ENCODE data around the gene CASKIN2.

Gene CASKIN2

GRCh38 chr17:75518201-75518600 is 2.9 kb upstream of the CASKIN2 start:
- Histone ChIP-seq H3K9ac (ENCODE audit: low read length) (no peak overlapping the region), H3K9me3 (replicated peaks; ENCODE audit: insufficient read depth, low read length) (no peaks in the 10 kb centered on the region), H3K36me3 (replicated peaks; ENCODE audit: insufficient read depth, low read length) (no peaks in the 10 kb centered on the region), H3K27me3 (replicated peaks; ENCODE audit: insufficient read depth, low read length) (no peaks in the 10 kb centered on the region), H3K4me2 (ENCODE audit: low read depth, low read length) (peak overlapping the region; percentile 76; the same call in 1 of the 2 replicates), H3K9me2 (replicated peaks; ENCODE audit: insufficient read depth, low read length) (no peaks in the 10 kb centered on the region), H2AFZ (ENCODE audit: low read length) (no peak overlapping the region), H3K4me3 (ENCODE audit: low read length) (no peak overlapping the region), H4K20me1 (ENCODE audit: insufficient read depth, low read length) (no peaks in the 10 kb centered on the region), H3K27ac (ENCODE audit: low read length) (no peak overlapping the region), H3F3A (ENCODE audit: insufficient read depth, low read length) (peaks cover 7% of the 10 kb centered on the region; the same call in 1 of the 2 replicates), H3K79me2 (ENCODE audit: low read length) (peaks cover 17% of the 10 kb centered on the region), H3K4me1 (ENCODE audit: low read length) (peaks cover 13% of the 10 kb centered on the region)
- DNase-seq = no peak
- TF ChIP-seq, protein P1, sequence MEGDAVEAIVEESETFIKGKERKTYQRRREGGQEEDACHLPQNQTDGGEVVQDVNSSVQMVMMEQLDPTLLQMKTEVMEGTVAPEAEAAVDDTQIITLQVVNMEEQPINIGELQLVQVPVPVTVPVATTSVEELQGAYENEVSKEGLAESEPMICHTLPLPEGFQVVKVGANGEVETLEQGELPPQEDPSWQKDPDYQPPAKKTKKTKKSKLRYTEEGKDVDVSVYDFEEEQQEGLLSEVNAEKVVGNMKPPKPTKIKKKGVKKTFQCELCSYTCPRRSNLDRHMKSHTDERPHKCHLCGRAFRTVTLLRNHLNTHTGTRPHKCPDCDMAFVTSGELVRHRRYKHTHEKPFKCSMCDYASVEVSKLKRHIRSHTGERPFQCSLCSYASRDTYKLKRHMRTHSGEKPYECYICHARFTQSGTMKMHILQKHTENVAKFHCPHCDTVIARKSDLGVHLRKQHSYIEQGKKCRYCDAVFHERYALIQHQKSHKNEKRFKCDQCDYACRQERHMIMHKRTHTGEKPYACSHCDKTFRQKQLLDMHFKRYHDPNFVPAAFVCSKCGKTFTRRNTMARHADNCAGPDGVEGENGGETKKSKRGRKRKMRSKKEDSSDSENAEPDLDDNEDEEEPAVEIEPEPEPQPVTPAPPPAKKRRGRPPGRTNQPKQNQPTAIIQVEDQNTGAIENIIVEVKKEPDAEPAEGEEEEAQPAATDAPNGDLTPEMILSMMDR (IDR thresholded peaks at IDR 0.05; ENCODE audit: low read length) = no peak
- TF ChIP-seq EZH2 (optimal IDR thresholded peaks at IDR 0.05; ENCODE audit: low read depth, low read length) = no peak
- TF ChIP-seq EZH2phosphoT487 (IDR thresholded peaks at IDR 0.05; ENCODE audit: low read length) = no peak

DNA sequence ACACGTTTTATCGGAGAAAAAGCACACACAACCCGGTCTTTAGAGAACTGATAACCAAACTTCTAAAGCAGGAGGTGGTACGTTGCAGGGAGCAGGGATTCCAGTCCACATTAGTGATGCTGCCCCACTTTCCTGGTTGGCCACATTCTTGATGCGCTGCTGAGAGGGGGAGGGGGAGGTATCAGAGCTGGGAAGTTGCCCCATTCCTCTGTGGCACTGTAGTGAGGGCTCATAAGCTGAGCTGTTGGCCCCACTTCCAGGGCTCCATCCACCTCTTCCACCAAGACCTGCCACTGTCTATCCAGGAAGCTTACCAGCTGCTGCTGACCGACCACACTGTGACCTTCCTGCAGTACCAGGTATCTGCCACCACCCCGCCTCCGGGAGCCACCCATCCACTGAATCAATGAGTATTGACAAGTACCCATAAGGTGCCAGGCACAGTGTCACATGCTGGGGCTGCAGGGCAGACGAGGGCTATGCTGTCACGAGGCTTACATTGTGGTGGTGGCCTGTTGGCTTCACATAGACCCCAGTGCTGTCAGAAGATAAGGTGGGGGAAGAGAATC is 2.0 kb upstream of the CASKIN2 start:
- DNase-seq = peak; percentile 36
- peak overlapping the region; percentile 60 for H2AFZ ChIP-seq (ENCODE audit: low read length)

DNA sequence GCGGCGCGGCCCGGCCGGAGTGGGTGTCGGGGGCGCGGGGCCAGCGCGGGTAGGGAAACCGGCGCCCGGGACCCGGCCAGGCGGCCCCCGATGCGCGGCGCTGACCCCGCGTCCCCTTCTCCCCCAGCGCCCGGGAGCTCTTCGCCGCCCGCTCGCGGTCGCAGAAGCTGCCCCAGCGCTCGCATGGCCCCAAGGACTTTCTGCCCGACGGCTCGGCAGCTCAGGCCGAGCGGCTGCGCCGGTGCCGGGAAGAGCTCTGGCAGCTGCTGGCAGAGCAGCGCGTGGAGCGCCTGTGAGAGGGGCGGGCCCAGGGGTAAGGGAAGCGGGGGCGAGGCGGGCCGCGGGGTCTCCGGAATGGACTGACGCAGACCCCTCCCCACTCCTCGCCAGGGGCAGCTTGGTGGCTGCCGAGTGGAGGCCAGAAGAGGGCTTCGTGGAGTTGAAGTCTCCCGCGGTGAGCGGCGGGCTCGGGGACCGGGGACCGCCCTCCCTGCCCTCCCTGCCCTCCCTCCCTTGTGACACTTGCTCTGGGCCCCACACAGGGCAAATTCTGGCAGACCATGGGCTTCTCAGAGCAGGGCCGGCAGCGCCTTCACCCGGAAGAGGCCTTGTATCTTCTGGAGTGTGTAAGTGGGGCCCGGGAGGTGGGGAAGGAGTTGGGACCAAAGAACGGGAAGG is 1.4 kb upstream of the CASKIN2 start:
- no peaks in the 10 kb centered on the region for H4K20me1 ChIP-seq (ENCODE audit: insufficient read depth, low read length)
- no peaks in the 10 kb centered on the region for H3K9me2 ChIP-seq (replicated peaks; ENCODE audit: insufficient read depth, low read length)
- H3K79me2 ChIP-seq (ENCODE audit: low read length) = peaks cover 17% of the 10 kb centered on the region
- no peaks in the 10 kb centered on the region for H3K9me3 ChIP-seq (replicated peaks; ENCODE audit: insufficient read depth, low read length)
- H3K27ac ChIP-seq (ENCODE audit: low read length) = peak overlapping the region; percentile 37; the same call in 1 of the 2 replicates
- H3K27me3 ChIP-seq (replicated peaks; ENCODE audit: insufficient read depth, low read length) = no peaks in the 10 kb centered on the region
- peak overlapping the region; percentile 93 for H3K4me3 ChIP-seq (ENCODE audit: low read length)
- DNase-seq = peak; percentile 23
- peak overlapping the region; percentile 76 for H3K4me2 ChIP-seq (ENCODE audit: low read depth, low read length)
- H2AFZ ChIP-seq (ENCODE audit: low read length) = peak overlapping the region; percentile 60
- peak overlapping the region; percentile 66; the same call in 1 of the 2 replicates for H3K9ac ChIP-seq (ENCODE audit: low read length)
- H3K36me3 ChIP-seq (replicated peaks; ENCODE audit: insufficient read depth, low read length) = no peaks in the 10 kb centered on the region
- TF ChIP-seq EZH2 (optimal IDR thresholded peaks at IDR 0.05; ENCODE audit: low read depth, low read length) (no peak), EZH2phosphoT487 (IDR thresholded peaks at IDR 0.05; ENCODE audit: low read length) (no peak)
- TF ChIP-seq, protein P1 (IDR thresholded peaks at IDR 0.05; ENCODE audit: low read length) = no peak
- H3K4me1 ChIP-seq (ENCODE audit: low read length) = peaks cover 13% of the 10 kb centered on the region
- H3F3A ChIP-seq (ENCODE audit: insufficient read depth, low read length) = peaks cover 7% of the 10 kb centered on the region; the same call in 1 of the 2 replicates

More for the DNA sequence above, 2.0 kb upstream of the CASKIN2 start:
- Histone ChIP-seq H3K9ac (ENCODE audit: low read length) (peak overlapping the region; percentile 66; the same call in 1 of the 2 replicates), H3K9me3 (replicated peaks; ENCODE audit: insufficient read depth, low read length) (no peaks in the 10 kb centered on the region), H3K9me2 (replicated peaks; ENCODE audit: insufficient read depth, low read length) (no peaks in the 10 kb centered on the region), H3K36me3 (replicated peaks; ENCODE audit: insufficient read depth, low read length) (no peaks in the 10 kb centered on the region), H4K20me1 (ENCODE audit: insufficient read depth, low read length) (no peaks in the 10 kb centered on the region), H3K79me2 (ENCODE audit: low read length) (peaks cover 17% of the 10 kb centered on the region), H3K4me1 (ENCODE audit: low read length) (peaks cover 13% of the 10 kb centered on the region), H3K27ac (ENCODE audit: low read length) (no peak overlapping the region), H3K27me3 (replicated peaks; ENCODE audit: insufficient read depth, low read length) (no peaks in the 10 kb centered on the region), H3K4me2 (ENCODE audit: low read depth, low read length) (peak overlapping the region; percentile 76), H3F3A (ENCODE audit: insufficient read depth, low read length) (peaks cover 7% of the 10 kb centered on the region; the same call in 1 of the 2 replicates), H3K4me3 (ENCODE audit: low read length) (peak overlapping the region; percentile 93)
- no peak for TF ChIP-seq EZH2 (optimal IDR thresholded peaks at IDR 0.05; ENCODE audit: low read depth, low read length)
- TF ChIP-seq, protein P1 (IDR thresholded peaks at IDR 0.05; ENCODE audit: low read length) = peak; percentile 40
- no peak for TF ChIP-seq EZH2phosphoT487 (IDR thresholded peaks at IDR 0.05; ENCODE audit: low read length)

Data from MM.1S (cell line).